GM18951 (cell line): Measurements from ENCODE around the gene NTM.

ENCODE experiments used
- POLR2A ChIP-seq: IDR thresholded peaks from 4 replicates; pipeline ENCODE4 v1.6.1; 2011; ENCODE audit warnings: mild to moderate bottlenecking; ENCODE audit not compliant: insufficient read length, insufficient read depth; ENCODE audit errors: extremely low read depth
- in situ Hi-C: fragments of 300-500 bp; cut with MboI; formaldehyde crosslinking; loops from one replicate; pipeline ENCODE4 v1.12.0; 2022; ENCODE audit warnings: low sequenced_read_pairs, mixed read lengths, inconsistent platforms; ENCODE audit not compliant: unreplicated experiment

The NTM gene

DNA sequence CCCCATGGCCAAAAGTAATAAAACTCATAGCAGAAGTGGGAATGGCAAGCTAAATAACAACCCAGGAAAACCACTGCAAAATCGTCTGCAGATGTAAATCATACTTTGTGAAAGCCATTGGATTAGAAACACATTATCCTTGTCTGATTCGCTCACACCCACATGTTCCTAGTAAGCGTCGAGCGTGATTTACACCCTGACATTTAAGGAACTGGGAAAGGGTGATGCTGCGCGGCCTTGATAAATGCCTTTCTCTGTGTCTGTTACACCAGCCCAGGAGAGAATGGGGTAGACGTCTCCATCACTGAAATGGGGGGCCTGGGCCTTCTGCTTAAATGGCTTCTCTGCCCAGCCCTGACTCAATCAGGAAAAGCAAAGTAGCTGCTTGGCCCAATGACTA lies 162.7 kb downstream of the NTM start:
- TF ChIP-seq POLR2A, result no peak

GRCh38 chr11:131533998-131534397 lies 163.6 kb downstream of the NTM start:
- in situ Hi-C loops, result no loop called here
- no peak for TF ChIP-seq POLR2A

More for the DNA sequence above, 162.7 kb downstream of the NTM start:
- in situ Hi-C loops, result no loop called here

DNA sequence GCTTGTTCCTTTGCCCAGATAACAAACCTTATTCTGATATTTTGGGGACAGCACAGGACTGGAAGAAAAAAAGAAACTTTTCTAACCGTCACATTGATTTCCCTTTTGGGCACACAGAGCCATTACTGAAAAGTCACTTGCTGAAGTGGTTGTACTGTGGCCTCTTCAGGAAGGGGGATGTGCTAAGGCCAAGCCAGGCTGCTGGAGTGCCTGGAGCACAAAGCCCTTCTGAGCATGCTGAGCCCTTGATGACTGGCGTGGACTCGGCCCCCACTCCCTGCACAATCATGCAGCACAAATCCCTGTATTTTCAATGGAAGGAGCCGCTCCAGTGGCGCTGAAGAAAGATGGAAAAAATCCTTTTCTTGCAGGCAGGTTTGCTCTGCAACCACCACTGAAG lies 164.2 kb downstream of the NTM start:
- in situ Hi-C loops, result no loop called here
- no peak for TF ChIP-seq POLR2A

DNA sequence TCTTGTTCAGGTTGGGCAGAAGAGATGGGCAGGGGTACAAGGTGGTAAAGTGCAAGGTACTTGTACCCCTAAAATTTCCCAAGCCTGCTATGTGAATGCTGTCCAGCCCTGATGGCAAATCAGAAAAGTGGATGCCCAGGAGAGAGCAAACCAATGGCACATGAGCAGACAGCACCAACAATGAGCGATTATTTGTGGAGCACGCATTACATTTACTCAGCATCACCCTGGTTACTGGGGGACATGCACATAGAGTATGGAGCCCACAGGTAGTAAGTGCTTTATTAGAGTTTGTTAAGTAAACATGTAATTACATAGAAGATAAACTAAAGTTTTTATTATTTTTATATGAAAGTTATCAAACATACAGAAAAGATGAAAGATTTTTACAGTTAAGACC lies 165.7 kb downstream of the NTM start:
- in situ Hi-C loops, result no loop called here
- no peak for TF ChIP-seq POLR2A

DNA sequence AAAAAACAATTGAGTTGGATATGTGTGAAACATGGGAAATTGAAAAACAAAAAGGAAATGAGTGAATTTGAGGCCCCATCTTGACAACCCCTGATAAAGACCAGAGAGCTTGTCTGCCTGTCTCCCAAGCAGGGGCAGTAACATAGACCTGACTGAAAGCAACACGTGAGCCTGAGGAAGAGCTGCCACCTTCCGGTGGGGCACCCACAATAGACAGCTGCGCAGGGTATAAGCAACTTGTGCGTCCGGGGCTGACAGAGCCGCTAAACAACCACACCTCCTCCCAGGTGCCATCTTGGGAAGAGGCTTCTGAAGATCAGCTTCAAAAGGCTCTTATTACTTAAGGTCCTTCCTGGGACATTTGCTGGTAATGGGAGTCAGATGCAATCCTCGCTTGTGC lies 166.8 kb downstream of the NTM start:
- in situ Hi-C loops, result no loop called here
- TF ChIP-seq POLR2A, result no peak

DNA sequence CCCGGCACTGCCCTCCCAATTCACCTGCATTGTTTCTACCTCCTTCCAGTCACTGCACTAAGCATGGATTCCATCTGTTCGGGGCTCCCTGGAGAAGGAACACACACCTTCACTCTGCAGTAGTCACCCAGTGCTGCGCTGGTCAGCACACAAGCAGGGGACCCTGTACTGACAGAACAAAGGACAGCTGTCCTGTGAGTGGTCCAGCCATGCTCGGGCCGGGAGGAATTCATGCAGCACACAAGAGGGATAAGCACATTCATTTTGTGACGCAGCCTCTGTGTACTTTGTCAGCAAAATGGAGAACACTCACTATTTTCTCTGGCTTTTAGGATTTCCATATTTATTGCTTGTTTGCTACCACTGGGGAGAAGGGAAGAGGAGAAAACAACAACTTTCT lies 167.3 kb downstream of the NTM start:
- no peak for TF ChIP-seq POLR2A
- in situ Hi-C loops, result no loop called here

DNA sequence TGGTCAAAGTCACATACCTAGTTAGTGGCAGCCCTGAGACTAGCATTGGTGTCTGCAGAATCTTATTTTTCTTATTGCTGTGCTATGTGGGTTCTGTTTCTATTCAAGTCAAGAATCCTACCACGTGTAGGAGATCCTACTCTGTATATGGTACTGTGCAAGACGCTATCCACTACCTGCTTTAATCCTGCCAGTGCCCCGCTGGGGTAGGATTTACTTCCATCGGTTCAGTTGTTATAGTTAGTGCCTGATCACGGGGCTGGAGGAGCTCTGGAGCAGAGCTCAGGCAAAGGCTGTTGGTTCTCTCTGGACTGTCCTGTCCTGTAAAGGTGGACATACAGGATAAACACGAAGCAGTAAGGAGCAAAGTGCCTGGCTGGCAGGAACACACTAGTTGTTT lies 167.9 kb downstream of the NTM start:
- in situ Hi-C loops, result no loop called here
- no peak for TF ChIP-seq POLR2A

DNA sequence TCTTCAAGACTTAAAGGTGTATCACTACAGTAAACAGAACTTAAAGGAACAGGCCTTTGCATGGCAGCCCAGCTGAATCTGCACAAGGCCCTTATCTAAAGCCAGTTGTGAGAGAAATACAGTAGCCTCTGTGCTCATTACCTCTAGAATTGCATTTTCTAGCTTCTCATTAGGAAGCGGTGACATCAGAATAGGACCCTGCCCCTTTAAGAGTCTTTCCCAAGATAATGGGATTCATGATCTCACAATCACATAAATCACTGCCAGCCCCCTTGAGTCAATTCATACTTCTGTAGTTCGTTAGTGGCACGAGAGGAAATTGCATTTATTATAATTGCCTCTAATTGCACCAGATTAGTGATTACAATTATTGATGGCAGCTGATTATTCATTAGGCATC lies 170.3 kb downstream of the NTM start:
- no peak for TF ChIP-seq POLR2A
- in situ Hi-C loops, result no loop called here

GRCh38 chr11:131543389-131544025 lies 173.1 kb downstream of the NTM start:
- no peak for TF ChIP-seq POLR2A

DNA sequence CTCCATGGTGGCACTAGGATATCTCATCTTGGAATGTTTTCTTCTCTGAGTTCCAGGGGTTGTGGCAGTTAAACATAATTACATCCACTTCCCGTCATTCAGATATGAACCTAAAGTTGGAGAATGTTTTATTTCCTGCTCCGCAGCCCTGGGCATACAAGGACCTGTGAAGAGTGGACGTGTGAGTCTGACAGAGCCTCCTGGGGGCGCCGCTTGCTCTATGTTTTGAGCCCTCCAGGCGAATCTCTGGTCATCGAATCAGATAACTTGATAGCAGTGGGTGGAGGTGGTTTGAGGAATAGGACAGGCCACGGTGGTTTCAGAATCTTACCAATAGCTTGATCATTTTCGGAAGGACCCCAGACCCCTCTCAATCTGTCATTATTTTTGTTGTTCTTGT lies 174.2 kb downstream of the NTM start:
- in situ Hi-C loops, result no loop called here
- no peak for TF ChIP-seq POLR2A

More at GRCh38 chr11:131543389-131544025, 173.1 kb downstream of the NTM start:
- in situ Hi-C loops, result no loop called here

- no peak for TF ChIP-seq POLR2A
- in situ Hi-C loops, result no loop called here
Observed at GRCh38 chr11:131546218-131546895, 175.9 kb downstream of the NTM start.

- TF ChIP-seq POLR2A, result no peak
- in situ Hi-C loops, result no loop called here
Observed at GRCh38 chr11:131549099-131549498, 178.7 kb downstream of the NTM start.

DNA sequence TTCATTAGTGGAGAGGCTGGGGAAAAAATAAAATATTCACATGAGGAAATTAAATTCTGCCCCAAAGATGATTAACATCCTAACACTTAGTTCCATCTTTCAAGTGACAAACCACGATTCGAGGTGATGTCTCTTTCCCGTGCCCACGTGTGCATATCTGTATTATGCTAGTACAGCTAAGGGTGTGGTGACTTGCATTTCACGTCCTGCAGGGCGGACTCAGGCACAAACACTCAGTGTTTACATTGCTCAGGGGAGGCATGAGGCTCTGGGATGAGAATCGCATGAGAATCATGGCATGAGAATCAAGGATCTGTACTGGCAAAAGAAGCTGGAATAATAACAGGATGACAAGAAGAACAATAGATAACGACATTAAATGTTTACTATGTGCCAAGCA lies 179.4 kb downstream of the NTM start:
- in situ Hi-C loops, result no loop called here
- TF ChIP-seq POLR2A, result no peak

DNA sequence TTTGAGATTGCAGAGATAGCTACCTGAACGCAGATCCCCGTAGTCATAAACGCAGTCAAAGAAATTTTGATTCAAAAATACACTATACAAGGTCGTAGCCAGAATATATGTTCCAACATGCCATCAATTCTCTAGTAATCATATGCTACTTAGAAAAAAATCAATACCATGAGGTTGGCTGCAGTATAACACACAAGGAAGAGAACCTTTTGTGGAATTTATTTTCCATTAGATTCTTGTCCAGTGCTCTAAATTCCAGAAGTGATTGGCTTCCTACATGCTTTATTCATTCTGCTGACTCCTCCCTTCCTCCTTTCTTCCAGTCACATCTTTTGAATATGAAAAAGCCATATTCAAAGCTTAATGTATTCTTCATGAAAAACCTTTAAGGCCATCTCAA lies 189.9 kb downstream of the NTM start:
- in situ Hi-C loops, result no loop called here
- TF ChIP-seq POLR2A, result no peak
